RWPE1 (cell line): Measurements from ENCODE around the gene NEK10.

Source experiments
- CTCF ChIA-PET: fragments of 350-600 bp; sonication (Branson Sonifier 250); formaldehyde crosslinking; extraction: SDS; loops from one replicate; lab custom pipeline; 2021; lab: Yijun Ruan, JAX
- POLR2A ChIA-PET: fragments of 400-600 bp; formaldehyde crosslinking; extraction: SDS; loops from one replicate; lab custom pipeline; 2020; ENCODE audit warnings: antibody characterized with exemption; ENCODE audit not compliant: low non-redundant PET; lab: Yijun Ruan, JAX
- DNase-seq: peaks from one replicate; pipeline ENCODE4 v3.0.0; 2012; ENCODE audit warnings: low spot score
- H3K27ac ChIP-seq: fragments of 450-650 bp; 2 replicates; pipeline ENCODE4 v1.5.1; 2017
- CTCF ChIP-seq: fragments of 450-650 bp; conservative IDR thresholded peaks from 2 replicates; pipeline ENCODE4 v1.5.1; 2017; ENCODE audit warnings: low read depth, mild to moderate bottlenecking

NEK10 gene

DNA sequence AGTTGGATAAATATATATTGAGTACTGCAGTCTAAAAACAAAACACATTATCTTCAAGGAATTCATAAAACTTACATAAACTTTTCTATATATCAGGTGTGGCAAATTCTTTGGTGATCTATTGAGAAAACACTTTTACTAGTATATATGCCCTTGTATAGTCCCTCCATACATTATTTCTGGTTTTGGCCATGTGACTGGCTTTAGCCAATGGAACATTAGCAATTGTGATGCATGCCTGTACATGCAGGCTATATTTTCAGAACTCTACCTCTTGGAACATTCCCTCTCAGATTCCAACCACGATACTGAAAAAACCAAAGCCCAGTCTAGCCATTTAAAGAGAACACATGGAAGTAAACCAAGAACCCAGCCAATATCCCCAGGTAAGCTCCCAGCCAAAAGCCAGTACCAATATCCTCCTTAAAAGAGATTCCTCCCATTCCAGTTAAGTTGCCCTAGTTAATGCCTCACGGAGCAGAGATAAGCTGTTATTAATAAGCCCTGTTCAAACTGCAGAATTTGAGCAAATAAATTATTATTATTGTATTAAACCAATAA, 152.8 kb downstream of the NEK10 start:
- H3K27ac ChIP-seq: no peak overlapping the region
- ChIA-PET POLR2A (no interaction called here), CTCF (no interaction called here)
- no peak for TF ChIP-seq CTCF
- no peak for DNase-seq

DNA sequence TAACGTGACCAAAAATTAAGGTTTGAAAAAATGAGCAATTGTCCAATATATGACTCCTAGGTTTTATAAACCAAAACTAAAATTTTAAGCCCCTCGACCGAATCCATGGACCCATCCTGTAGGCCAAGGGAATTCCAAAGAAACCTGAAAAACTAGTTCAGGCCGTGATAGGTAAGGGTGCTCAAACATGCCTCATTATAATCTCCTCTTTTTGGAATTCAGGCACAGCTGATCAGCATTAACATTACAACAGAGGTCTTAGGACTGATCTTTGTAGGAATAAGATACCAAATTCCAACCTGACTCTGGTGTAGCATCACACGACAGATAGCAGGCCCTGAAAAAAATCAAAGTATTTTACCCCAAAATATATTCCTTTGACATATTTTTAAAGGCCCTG, 155.7 kb downstream of the NEK10 start:
- no peak for TF ChIP-seq CTCF
- CTCF ChIA-PET: no interaction called here
- POLR2A ChIA-PET: no interaction called here
- no peak for DNase-seq
- H3K27ac ChIP-seq: no peak overlapping the region

- DNase-seq: no peak
- POLR2A ChIA-PET: no interaction called here
- CTCF ChIA-PET: no interaction called here
- no peak for TF ChIP-seq CTCF
- no peak overlapping the region for H3K27ac ChIP-seq
These were observed 159.4 kb downstream of the NEK10 start for GRCh38 chr3:27209617-27210264.

DNA sequence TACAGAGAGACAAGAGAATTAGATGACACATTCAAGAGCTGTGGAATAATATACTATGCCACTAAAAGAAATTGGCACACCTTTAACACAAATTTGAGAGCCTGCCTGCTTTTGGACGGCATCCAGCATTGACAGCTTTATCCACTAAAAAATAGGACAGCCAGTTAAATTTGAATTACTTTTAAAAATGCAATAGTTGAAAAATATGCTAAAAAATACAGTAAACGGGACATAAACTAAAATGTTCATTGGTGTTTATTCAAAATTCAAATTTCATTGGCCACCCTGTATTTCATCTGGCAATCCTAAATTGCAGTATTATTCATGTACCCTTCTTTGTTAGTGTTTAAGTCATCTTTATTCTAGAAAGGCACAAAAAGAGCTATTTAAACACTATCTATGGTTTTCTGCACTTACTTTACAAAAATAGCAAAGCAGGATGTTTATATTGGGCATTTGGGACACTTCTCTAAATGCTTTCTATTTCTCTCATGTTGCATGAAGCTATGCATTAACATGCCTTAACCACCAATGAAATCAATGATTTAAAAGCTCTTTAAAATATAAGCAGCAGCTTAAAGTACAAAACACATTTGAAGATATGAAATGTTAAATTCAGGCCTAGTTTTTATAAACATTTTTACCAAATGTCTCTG, 160.1 kb downstream of the NEK10 start:
- ChIA-PET CTCF (no interaction called here), POLR2A (no interaction called here)
- H3K27ac ChIP-seq: no peak overlapping the region
- no peak for TF ChIP-seq CTCF
- no peak for DNase-seq

DNA sequence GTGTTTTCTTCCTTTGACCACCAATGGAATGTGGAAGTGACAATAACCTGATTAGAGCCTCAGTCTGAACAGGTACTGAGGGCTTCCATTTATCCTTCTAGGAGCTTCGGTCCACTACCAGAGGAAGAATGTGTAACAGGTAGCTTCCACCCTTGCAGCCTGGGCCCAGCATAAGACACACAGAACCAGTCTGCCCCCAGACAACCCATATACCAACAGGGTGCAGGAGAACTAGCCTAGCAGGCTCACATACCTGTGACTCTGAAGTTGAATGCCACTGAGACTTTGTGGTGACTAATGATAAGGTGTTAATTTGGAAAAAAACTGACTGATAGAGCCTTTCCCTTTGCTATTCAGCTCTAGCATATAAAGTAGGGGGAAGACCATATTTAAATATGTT, 166.2 kb downstream of the NEK10 start:
- TF ChIP-seq CTCF: no peak
- H3K27ac ChIP-seq: no peak overlapping the region
- DNase-seq: no peak
- ChIA-PET POLR2A (no interaction called here), CTCF (no interaction called here)

DNA sequence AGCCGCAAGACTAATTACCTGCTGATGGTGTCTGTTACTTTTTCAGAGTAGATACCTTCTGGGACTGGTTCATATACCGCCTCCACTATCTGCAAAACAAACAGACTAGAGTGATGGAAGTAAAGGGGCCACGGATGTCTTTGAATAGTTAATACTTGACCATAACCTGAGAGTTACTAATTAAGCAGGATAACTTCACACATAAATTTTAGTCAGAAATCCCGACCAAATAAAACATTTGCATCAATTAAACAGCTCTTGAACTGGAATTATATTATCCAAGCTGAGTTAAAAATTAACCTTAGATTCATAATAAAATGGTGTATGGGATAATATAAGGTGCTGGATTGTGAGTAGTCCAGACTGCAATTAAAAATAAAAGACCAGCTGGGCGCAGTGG, 167.7 kb downstream of the NEK10 start:
- POLR2A ChIA-PET: no interaction called here
- CTCF ChIA-PET: no interaction called here
- DNase-seq: no peak
- H3K27ac ChIP-seq: no peak overlapping the region
- no peak for TF ChIP-seq CTCF
